ENCODE measurements around the gene CCNYL1.
A peak's percentile ranks its signal among the peaks of the same experiment; 100 is the strongest.

Gene CCNYL1

DNA sequence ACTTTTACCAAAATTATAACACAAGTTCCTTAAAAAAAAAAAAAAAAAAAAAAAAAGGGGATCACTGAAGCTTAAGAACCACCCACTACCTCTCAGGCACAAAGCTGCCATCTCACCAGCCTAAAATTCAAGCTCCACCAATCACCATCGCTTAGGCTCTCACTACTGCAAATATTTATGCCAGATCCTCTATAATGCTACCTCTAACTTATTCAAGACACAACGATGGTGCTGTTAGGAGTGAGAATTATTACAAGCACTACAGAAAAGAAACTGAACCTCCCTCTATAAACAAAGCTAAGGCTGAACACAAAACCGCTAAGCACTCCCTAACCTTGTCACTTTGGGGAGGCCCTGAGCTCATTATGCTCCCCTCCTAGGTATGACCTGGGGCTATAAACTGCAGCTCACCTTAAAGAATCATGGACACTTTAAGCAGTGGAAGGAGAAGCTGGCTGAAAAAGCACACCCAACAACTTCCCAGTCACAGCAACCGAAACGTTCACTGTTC lies 54.7 kb downstream of the CCNYL1 start:
- no peak for DNase-seq (ENCODE audit: low read depth in 3 of 3)

DNA sequence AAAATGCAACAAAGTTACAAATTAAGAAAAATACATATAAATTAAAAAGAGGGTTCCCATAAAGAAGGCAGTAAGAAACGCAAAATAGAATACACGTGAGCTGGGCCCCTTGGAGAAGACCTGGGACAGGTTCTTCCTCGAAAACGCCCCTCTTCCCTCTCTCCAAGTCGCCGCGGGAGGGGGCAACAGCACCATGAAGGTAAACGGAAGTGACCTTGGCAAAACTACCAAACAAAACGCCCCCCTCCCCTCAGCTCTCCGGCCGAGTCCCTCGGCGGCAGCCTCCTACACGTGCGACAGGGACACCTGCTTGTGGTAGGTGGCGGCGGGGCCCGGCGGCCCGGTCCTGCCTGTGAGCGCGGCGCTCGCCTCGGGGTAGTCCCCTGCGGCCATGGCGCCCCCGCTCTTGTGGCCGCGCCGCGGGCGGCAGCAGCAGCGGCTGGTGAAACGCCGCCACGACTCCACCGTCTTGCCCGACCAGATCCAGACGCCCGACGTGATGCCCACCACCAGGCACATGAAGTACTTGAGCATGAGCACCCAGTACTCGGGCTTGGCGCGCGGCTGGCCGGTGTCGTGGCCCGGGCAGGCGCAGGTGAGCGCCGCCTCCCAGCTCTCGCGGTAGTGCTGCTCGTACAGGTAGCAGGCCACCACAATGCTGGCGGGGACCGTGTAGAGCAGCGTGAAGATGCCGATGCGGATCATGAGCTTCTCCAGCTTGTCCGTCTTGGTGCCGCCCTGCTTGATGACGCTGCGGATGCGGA lies 55.4 kb downstream of the CCNYL1 start:
- DNase-seq (ENCODE audit: low read depth in 3 of 3), result no peak

DNA sequence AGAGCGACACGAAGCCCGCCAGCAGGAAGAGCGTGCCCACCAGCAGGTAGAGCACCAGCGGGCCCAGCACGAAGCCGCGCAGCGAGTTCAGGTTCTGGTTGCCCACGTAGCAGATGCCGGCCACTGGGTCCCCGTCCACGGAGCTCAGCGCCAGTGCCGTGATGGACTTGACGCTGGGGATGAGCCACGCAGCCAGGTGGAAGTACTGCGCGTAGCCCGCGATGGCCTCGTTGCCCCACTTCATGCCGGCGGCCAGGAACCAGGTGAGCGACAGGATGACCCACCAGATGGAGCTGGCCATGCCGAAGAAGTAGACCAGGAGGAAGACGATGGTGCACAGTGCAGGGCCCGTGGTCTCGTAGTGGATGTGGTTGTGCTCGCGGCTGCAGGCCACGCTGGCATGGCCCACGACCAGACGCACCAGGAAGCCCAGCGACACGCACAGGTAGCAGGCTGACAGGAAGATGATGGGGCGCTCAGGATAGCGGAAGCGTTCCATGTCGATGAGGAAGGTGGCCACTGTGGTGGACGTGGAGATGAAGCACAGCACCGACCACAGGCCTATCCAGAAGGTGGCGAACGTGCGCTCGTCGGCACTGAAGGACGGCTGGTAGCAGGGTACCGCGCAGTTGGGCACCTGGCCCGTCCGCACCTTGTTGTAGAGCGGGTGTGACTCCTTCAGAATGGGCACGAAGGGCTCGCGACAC lies 56.2 kb downstream of the CCNYL1 start:
- no peak for DNase-seq (ENCODE audit: low read depth in 3 of 3)

DNA sequence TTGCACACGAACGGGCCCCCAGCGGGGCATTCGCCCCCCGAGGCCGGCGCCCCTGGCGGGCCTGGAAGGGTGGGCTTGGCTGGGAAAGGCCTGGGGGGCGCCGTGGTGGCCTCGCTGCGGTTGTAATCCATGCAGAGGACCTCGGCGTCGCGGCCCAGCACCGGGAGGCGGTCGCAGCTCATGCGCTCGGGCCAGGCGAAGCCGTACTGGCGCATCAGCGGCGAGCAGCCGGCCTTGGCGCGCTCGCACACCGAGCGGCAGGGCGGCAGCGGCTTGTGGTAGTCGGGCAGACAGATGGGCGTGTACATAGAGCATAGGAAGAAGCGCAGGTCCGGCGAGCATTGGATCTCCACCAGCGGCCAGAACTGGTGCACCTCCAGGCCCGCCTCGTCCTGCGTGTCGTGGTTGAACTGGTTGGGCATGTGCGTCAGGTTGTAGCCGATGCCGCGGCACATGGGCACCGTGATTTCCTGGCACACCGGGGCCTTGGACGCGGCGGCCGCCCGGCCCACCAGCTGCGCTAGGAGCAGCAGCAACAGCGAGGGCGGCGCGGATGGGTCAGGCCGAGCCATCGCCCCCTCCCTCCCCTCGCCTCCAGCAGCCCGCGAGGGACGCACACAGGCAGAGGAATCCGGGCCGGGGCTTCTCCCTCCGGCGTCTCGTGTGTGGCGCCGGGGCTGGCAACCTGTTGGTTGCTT lies 56.9 kb downstream of the CCNYL1 start:
- peak in 1 of 3 experiments; percentile 21 for DNase-seq (ENCODE audit: low read depth in 3 of 3)

DNA sequence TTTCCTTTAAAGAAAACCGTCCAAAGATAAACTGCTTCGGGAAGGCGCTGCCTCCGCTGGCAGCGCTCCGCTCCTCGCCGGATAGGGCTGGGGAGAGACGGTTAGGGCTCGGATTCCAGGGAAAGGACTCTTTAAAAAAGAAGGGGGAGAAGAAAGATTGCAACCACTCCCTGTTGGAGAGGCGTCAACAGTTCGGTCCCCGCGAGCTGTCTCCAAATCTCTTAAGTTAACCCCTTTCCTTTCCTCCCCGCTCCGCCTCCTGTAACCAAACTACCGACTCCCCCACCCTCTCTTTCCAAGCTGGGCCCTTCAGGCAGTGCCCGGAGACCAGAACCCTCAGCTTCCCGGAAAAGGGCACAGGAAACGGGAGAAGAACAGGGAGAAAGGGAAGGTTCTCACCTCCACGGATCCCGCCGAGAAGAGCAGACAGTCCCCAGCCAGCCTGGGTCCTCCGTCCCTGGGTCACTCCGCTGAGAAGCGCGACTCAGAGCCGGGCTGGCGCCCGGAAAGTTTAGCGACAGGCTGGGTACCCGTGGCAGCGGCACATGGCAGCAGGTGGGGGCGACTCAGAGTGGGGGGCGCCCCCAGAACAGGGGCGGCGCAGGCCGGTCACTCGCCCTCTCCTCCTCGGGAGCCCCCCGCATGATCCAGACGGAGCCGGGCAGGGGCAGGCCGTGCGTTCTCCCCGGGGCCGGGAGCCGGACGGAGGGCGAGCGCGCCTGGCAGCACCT lies 57.6 kb downstream of the CCNYL1 start:
- peak in 1 of 3 experiments; percentile 25 for DNase-seq (ENCODE audit: low read depth in 3 of 3)

DNA sequence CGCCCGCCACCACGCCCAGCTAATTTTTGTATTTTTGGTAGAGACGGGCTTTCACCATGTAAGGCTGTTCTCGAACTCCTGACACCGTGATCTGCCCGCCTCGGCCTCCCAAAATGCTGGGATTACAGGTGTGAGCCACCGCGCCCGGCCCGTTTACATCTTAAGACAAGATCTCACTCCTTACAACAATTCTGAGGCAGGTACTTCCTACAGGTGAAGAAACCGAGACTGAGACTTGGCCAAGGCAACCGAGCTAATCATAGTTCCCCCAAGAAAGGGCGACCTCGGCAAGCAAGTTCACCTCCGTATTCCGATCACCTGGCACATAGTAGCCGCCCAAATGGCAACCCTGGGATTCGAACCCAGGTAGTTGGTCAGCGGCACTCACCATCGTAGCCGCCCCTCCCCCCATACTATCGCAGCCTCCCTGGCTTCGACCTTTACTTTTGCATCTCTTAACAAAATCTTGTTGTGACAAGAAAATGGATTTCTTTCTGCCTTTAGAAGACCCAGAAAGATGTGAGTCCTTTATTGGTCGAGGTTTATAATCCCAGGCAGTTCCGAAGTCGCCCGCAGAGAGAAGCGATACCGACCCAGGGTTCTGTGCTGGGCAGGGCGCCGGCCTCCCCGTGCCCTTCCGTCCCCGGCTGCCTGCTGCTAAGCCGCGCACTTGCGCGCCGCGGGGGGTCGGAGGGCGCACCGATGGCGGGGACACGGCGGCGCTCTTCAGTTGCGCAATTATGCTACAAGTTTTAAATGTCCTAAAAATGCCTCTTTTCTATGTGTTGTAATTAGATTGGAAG lies 59.4 kb downstream of the CCNYL1 start:
- DNase-seq (ENCODE audit: low read depth in 3 of 3), result no peak

DNA sequence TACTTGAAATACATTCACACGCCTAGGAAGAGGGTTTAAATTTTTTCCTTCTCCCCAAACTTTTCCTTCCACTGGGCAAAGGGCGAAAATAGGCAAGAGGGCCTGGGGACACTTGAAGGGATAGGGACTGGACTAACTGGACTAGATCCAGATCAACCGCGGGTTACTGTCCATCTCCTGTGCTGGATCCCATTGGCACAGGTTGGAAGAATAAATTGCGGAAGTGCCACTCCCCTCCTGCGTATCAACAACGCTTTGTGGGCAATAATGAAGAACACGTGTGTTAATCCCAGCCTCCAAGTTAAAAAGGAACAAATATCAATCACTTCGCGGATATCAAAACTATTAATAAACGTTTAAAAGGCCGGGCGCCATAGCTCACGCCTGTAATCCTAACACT lies 60.0 kb downstream of the CCNYL1 start:
- no peak for DNase-seq (ENCODE audit: low read depth in 3 of 3)

DNA sequence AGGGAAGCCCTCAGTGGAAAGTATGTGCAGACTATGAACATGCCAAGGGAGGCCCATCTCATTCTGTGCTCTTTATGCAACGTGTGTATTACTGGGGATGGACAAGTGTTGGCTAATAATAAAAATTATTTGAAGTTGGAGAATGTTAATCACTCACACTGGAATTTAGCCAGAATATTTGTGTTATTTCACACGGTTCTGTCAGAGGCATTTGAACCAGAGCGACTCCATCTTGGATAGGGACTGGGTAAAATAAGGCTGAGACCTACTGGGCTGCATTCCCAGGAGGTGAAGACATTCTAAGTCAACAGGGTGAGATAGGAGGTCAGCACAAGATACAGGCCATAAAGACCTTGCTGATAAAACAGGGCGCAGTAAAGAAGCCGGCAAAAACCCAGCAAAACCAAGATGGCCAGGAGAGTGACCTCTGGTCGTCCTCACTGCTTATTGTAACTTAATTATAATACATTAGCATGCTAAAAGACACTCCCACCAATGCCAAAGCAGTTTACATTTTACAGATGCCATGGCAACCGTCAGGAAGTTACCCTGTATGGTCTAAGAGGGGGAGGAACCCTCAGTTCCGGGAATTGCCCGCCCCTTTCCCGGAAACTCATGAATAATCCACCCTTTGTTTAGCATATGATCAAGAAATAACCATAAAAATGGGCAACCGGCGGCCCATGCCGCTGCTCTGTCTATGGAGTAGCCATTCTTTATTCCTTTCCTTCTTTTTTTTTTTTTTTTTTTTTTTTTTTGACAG lies 60.8 kb downstream of the CCNYL1 start:
- no peak for DNase-seq (ENCODE audit: low read depth in 3 of 3)

DNA sequence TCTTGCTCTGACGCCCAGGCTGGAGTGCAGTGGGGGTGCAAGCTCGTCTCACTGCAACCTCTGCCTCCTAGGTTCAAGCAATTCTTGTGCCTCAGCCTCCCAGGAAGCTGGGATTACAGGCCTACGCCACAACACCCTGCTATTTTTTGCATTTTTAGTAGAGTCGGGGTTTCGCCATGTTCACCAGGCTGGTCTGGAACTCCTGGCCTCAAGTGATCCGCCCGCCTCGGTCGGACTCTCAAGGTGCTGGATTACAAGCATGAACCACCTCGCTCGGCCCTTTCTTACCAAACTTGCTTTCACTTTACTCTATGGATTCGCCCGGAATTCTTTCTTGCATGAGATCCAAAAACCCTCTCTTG lies 61.4 kb downstream of the CCNYL1 start:
- no peak for DNase-seq (ENCODE audit: low read depth in 3 of 3)

DNA sequence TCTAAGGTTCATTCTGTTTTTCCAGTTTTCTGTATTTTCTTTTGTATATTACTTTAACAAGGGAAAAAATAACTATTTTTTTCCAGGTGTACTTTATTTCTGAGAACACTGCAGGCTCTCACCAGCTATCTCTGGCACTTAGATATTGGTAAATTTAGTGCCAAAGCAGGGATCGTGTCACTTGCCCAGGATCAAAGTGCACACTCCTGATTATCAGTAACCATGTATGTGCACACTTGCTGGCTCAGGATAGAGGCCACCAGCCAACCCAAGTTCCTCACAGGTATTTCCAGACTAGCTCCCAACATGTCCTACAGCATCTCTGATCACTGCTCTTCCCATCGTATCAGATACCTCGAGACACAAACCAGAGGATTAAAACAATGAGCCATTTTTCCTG lies 64.0 kb downstream of the CCNYL1 start:
- no peak for DNase-seq (ENCODE audit: low read depth in 3 of 3)

DNA sequence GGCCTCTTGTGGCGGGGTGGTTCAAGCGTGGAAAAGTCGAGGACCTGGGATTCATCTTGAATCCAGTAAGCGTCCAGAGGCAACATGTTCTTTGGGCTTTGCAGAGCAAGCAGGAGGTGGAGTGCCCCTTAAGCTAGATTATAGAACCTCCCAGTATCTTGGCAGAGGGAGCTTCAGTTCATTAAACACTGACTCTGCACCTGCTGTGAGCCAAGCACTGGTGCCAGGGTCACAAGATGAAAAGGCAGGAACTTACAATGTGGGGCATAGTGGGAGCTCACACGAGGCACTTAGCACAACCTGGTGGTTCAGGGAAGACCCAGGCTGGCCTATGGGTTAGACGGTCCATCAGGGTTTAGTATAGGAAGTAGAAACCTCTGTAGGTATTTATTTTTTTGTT lies 65.7 kb downstream of the CCNYL1 start:
- no peak for DNase-seq (ENCODE audit: low read depth in 3 of 3)

DNA sequence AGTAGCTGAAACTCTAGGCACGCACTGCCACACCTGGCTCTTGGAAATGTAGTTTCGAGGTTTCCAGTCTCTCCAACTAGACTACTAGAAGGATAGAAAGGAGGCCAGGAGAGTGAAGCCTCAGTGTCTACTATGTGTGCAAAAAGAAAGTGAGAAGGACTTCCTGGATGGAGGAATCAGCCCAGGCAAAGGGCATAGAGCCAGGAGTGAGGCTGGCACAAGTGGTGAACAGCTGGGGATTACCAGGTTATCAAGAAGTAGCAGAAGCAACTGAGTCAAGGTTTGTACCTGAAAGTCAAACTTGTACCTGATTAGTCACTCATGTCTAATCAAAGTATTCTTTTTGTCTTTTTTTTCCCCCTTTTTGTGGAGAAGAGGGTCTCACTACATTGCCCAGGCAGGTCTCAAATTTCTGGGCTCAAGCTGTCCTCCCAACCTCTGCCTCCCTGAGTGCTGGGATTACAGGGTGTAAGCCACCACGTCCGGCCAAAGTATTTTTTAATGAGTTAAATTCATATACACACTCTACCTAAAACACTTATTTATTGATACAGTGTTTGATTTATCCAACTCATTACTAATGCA lies 67.0 kb downstream of the CCNYL1 start:
- no peak for DNase-seq (ENCODE audit: low read depth in 3 of 3)

DNA sequence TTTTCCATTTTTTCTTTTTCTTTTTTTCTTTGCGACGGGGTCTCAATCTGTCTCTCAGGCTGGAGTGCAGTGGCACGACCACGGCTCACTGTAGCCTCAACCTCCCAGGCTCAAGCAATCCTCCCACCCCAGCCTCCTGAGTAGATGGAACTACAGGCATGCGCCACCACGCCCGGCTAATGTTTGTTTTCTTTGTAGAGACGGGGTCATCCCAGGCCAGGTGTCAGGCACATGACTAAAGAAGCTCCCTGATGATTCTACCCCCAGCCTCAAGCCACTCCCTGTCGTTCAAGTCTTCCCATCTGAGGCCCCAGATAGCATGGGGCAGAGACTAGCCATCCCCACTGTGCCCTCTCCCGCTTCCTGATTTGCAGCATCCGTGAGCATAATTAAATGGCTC lies 68.1 kb downstream of the CCNYL1 start:
- DNase-seq (ENCODE audit: low read depth in 3 of 3), result no peak

DNA sequence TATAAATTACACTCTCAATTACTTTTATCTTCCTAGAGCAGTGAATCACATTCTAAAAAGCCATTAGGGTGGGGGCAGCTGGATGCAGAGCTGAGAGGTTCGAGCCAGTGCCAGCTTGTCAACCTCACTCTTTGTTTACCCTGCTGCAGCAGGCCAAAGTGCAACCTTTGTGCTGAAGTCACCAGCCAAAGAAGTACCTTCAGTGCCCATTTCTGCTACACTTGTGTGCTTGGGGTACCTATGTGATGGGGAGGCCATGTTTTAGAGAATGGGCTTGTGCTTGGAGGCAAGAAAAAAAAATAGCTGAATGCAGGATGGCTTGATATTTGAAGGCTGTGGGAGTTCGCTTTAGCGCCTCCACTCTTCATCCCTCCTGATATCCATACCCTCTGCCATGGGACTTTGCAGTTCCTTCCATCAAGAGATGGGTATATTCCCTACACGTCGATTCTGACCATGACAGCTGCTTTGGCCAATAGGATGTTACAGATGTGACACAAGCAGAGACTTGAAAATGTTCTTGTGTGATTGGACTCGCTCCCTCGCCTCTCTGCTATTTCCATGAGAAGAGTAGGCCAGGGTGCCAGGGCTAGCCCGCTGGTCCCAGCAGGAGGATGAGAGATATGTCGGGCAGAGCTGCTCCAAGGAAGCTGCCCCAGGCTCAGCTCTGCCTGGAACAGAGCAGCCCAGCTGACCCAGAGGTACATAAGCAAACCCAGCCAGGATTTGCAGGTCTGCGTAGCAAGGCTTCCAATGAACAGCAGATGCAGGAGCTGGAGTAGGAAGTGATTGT lies 71.0 kb downstream of the CCNYL1 start:
- DNase-seq (ENCODE audit: low read depth in 3 of 3), result no peak

DNA sequence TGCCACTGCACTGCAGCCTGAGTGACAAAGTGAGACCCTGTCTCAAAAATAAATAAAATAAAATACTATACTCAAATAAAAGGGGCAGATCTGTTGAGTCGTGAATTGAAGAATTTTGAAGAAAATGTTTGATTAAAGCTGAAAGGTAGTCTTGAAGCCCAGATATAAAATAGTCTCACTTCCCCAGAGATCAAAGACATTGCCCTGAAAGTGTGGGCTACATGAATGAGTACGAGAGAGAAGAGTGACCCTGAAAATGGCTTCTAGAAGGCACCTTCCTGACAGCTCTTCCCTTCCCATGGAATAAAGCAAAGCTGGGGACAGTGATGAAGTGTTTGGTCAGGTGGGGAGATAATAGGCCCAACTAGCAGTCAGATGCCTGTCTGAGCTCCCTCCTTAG lies 72.1 kb downstream of the CCNYL1 start:
- no peak for DNase-seq (ENCODE audit: low read depth in 3 of 3)

DNA sequence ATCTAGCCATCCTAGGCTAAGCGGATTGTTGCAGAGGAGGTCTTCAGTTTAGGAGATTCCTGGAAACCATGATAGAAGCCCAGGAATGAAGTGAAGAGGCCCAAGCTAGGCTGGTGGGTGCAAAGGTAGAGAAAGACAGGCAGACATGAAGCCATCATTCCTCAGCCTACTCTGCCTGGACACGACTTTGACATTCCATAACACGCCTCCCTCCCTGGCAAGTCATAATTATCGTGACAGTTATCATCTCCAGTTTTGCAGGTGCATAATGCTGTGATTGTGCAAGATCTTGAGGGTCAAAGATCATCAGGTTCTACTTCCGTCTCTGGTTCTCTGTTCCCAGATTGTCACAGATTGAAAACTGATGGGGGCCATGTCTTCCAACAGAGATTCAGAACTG lies 73.5 kb downstream of the CCNYL1 start:
- DNase-seq (ENCODE audit: low read depth in 3 of 3), result no peak

DNA sequence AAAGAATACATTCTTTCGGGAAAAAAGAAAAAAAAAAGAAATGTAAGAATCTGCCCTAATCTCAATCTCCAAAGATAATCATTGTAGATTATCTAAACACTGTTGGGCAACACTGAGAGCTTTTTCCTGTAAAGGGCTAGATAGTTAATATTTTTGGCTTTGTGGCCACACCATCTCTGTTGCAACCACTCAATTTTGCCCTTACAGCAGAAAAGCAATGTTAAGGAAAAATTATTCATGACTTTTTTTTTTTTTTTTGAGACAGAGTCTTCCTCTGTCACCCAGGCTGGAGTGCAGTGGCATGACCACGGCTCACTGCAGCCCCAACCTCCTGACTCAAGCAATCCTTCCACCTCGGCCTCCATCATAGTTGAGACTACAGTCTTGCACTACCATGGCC lies 75.6 kb downstream of the CCNYL1 start:
- no peak for DNase-seq (ENCODE audit: low read depth in 3 of 3)

DNA sequence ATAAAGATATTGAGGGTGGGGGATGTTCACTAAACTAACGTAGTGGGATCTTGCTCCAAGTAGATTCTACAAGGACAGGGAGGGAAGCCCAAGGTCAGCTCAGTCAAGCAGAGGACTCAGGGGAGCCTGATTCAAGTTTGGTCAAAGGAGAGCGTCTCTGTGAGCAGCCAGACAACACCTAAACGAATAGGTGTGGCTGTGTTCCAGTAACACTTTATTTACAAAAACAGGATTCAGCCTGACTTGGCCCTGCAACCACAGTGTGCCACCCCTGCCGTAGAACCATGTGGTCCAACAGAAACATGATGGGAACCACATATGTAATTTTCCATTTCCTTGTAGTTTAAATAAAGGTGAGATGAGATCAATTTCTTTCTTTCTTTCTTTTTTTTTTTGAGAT lies 76.4 kb downstream of the CCNYL1 start:
- no peak for DNase-seq (ENCODE audit: low read depth in 3 of 3)

DNA sequence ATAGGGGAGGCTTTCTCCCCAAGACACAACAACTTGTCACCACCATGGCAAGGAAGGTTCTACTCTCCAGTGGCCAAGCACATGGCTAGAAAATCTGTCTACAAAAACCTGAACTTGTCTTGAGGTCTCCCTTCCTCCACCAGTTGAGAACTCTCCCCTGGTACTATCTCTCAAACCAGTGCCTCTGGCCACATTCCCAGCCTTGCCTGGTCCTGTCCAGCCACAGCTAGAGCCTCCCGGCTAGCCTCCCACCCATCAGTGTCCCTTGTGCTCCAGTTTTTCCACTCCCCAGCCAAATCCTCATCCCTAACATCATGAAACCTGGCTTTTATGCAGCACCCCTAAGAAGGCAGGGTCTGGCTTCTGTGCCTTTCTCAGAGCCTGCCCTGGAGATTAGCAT lies 79.5 kb downstream of the CCNYL1 start:
- DNase-seq (ENCODE audit: low read depth in 3 of 3), result no peak
